DMS79 treated with DMSO at 0.1 percent for 48 hours (cell line): ENCODE measurements around the gene CWC27.
"Not testable (repeated sequence)": the region's sequence is repeated elsewhere in the genome, so short reads cannot be mapped to it uniquely, and the experiment has no call there.

Experiments used
- DNase-seq: peaks from one replicate; lab custom pipeline; 2025; lab: John Stamatoyannopoulos, UW

CWC27 gene

DNA sequence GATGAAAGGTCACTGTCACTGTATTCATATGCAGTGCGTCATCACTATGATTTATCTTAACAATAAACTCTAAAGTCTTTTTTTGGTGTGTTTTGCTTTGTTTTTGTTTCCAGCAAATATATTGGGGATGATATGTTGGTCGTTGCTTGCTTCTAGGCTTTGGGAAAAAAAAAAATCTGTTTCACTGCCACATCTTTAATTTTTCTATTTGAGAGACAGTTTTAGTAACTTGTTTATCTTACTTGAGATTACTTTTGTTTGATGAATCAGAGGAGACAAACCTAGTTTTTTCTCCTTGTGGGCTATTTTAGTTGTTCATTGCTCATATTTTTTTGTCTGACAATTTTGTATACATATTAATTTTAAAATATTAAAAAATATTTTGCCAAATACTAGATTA is 19.4 kb downstream of the CWC27 start:
- no peak for DNase-seq

GRCh38 chr5:64789457-64789856 is 20.7 kb downstream of the CWC27 start:
- no peak for DNase-seq

DNA sequence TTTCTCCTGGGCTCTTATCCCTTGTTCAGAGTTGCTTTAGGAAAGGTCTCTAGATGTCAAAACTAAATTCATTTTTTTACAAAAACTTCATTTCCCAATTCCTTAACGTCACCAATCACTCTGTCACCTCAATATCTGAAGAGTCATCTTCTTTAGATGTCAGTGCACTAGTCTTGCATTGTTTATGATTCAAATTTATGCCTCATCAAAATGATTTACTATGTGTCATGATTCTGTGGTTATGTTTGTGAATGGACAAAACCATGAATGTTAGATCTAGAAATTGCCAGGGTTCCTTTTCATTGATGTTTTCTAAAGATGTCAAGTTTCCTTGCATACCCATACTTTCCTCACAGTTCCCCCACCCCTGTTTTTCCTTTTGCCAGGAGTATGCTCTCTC is 21.5 kb downstream of the CWC27 start:
- no peak for DNase-seq

DNA sequence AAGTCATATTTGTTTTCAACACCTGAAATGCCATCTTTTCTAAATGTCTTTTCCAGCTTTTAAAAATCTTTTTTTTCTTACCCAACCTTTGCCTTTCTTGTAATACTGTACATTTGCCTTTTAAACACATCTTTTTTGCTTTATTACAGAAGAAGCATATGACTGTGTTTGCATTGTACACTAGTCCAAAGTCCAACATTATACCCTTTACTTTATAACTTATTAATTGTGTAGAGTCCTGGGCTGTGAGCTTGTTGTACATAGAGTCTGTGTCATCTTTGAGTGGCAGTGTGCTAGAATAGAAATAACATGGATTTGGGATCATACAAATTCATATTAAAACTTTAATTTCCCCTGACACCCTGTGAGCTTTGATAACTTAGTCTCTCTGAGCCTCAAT is 23.7 kb downstream of the CWC27 start:
- DNase-seq, result no peak

- DNase-seq, result no peak
These were observed 25.5 kb downstream of the CWC27 start for GRCh38 chr5:64794053-64794770.

DNA sequence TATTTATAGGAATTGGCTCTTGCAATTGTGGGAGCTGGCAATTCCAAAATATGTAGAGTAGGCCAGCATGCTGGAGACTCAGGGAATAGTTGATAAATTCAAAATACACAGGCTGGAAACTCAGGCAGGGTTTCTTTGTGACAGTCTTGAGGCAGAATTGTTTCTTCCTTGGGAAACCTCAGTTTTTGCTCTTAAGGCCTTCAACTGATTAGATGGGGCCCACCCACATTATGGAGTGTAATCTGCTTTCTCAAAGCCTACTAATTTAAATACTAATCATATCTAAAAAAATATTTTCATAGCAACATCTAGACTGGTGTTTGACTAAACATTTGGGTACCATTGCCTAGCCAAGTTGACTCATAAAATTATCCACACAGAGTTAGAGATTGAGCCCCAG is 27.6 kb downstream of the CWC27 start:
- no peak for DNase-seq

DNA sequence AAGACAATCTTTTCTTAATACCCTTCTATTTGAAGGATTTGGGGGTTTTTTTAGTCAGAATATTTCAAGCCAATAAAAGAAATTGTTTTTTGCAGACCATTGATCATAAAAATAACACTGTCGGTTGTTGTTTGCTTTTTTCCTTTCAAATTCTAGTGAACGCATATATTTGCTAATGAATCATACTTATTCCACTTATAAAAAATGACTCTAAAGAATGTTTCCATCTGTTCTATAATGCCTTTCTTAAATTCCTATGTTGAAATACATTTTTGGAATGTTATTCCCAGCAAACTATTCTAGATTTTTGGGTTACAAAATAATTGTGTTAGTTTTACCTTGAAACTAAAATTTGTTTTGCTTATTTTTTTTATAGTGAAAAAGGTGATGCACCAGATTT is 32.2 kb downstream of the CWC27 start:
- DNase-seq, result no peak

DNA sequence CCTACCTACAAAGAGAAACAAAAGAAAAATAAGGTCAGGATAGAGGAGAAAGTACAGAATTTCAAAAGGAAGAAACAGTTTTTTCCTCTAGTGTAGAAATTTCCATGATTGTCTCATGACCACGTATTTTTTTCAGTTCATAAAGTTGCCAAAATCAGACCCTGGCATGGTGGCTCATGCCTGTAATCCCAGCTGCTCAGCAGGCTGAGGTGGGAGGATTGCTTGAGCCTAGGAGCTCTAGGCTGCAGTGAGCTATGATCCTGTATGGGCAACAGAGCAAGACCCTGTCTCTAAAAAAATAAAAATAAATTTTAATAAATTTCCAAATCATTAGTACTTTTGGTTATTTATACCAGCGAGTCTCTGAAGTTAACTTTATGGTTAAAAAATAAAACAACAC is 37.8 kb downstream of the CWC27 start:
- DNase-seq, result no peak

DNA sequence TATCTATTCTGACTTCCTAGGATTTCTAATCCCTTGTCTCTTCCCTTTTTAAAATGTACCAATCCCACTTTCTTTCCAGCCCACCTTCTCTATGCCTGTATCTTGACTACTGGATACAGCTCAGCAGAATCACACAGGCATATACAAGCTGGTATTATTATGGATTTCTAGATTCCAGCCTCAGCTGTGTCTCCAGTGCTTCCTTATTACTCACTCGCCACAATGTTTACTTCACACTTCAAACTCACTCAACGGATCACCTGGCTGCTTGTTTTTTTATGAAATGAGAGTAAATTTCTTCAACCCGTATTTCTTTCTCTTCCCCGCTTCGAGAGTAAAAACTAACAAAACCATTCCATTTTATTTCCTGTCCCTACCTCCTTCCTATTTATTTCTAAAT is 38.8 kb downstream of the CWC27 start:
- peak; percentile 10 for DNase-seq

GRCh38 chr5:64811050-64811640 is 42.4 kb downstream of the CWC27 start:
- DNase-seq, result peak; percentile 26

GRCh38 chr5:64814073-64814472 is 45.3 kb downstream of the CWC27 start:
- no peak for DNase-seq

GRCh38 chr5:64818245-64818644 is 49.5 kb downstream of the CWC27 start:
- no peak for DNase-seq

DNA sequence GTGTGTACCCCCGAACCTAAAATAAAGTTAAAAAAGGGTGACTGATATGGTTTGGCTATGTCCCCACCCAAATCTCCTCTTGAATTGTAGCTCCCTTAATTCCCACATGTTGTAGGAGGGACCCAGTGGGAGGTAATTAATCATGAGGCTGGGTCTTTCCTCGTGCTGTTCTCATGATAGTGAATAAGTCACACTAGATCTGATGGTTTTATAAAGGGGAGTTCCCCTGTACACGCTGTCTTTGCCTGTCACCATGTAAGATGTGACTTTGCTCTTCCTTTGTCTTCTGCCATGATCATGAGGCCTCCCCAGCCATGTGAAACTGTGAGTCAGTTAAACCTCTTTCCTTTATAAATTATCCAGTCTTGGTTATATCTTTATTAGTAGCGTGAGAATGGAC is 50.6 kb downstream of the CWC27 start:
- not testable (repeated sequence) for DNase-seq

GRCh38 chr5:64822320-64822719 is 53.6 kb downstream of the CWC27 start:
- DNase-seq, result no peak

DNA sequence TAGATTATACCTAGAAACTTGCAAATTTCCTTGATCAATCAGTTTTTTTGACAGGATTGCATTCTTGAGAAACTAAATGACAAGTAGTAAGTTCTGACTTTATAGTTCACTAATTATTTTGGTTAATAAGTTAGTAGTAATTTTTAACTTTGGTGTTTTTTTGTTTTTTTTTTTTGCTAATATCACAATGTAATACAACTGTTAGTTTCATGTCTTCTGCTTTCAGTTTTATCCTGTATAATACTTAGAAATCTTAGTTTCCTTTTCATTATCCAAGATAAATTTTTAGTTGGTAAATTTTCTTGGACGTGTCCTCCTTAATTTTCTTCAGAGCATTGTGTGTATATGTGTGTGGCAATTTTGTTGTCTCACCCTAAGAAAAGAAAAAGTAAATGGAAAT is 57.8 kb downstream of the CWC27 start:
- no peak for DNase-seq

- no peak for DNase-seq
These were observed 59.0 kb downstream of the CWC27 start for GRCh38 chr5:64827703-64828102.

DNA sequence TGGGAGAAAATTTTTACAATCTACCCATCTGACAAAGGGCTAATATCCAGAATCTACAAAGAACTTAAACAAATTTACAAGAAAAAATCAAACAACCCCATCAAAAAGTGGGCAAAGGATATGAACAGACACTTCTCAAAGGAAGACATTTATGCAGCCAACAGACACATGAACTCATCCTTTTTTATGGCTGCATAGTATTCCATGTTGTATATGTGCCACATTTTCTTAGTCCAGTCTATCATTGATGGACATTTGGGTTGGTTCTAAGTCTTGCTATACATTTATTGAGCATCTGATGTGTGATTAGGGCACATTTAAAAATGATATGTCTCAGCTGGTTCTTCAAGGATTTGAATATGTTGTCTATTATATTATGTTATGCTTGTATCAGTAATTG is 61.9 kb downstream of the CWC27 start:
- DNase-seq, result not testable (repeated sequence)

- no peak for DNase-seq
These were observed 63.3 kb downstream of the CWC27 start for GRCh38 chr5:64831996-64832395.

GRCh38 chr5:64834037-64834436 is 65.3 kb downstream of the CWC27 start:
- no peak for DNase-seq

DNA sequence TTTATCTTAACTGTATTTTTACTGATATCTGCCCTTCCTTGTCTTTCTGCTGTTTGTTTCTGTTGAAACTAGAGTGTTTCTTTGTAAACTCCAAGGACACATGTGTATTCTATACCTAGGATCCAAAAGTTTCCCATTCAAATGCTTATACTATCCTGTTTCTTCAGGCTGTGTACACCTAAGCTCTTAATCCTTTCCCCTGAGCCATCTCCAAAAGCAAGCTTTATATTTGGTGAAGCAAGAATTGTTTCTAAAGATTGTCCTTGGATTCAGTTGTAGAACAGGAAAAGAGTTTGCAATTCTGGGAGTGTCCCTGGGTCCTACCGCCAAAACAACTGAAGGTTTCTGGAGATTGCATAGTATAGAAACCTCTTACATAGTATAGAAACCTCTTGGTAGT is 65.9 kb downstream of the CWC27 start:
- DNase-seq, result no peak

DNA sequence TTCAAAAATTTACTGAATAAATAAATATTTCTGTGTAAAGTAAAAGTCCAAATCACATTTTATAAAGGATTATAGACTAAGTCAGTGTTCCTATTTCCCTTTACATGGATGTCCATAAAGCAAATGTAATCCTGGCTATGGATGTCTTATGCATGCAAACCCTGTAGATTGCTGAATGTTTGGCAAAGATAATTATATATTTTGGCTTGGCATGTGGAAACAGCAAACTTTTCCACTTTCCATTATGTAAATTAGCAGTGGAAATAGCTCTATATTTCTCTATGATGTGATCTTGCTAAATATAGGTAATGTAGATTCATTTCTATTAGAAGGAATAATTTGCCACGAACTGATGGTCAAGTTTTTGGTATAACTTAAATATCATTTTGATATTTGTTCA is 66.5 kb downstream of the CWC27 start:
- DNase-seq, result no peak

DNA sequence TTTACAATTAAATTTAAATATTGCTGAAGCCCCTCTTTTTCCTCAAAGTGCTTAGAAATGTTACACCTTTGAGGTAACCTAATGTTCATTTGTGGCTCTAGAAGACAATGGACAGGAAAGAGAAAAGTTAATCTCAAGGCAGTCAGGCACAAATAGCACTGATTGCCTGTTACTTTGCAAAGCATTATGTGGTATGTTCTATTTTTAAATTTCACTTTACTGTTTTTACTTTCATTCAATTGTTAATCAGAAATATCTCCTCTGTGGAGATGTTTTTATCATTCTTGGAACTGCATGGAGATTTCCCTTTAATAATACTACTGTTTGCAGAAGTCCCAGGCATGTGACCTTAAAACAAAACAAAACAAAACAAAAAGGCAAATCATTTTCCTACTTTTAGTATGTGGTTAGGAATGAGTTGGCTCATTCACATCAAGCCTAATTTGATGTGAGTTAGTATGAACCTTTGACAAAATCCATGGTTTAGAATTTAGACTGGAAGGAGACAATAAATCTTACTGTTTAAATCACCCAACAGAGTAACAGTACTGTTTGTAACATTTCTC is 67.5 kb downstream of the CWC27 start:
- DNase-seq, result no peak

- no peak for DNase-seq
These were observed 68.1 kb downstream of the CWC27 start for GRCh38 chr5:64836786-64837185.

GRCh38 chr5:64838376-64838775 is 69.6 kb downstream of the CWC27 start:
- no peak for DNase-seq
